Iris pigment epithelial cell (primary cell): ENCODE measurements around the gene SLC6A17.

Source experiments
- DNase-seq: peaks from one replicate; pipeline ENCODE4 v3.0.0-alpha.2; 2011; ENCODE audit warnings: low read depth

SLC6A17 gene

GRCh38 chr1:110205156-110205555 is 54.9 kb downstream of the SLC6A17 start:
- no peak for DNase-seq

GRCh38 chr1:110205591-110206155 is 55.4 kb downstream of the SLC6A17 start:
- DNase-seq: no peak

- no peak for DNase-seq
These were observed 56.1 kb downstream of the SLC6A17 start for GRCh38 chr1:110206261-110206920.

GRCh38 chr1:110207831-110208230 is 57.5 kb downstream of the SLC6A17 start:
- DNase-seq: peak; percentile 35

GRCh38 chr1:110208916-110209645 is 58.8 kb downstream of the SLC6A17 start:
- no peak for DNase-seq

- DNase-seq: peak; percentile 72
These were observed 59.7 kb downstream of the SLC6A17 start, which contains the start of gene KCNC4 for GRCh38 chr1:110209715-110210603. Gene KCNC4 (plus strand): TSS chr1:110210314. CDS start chr1:110211500, 1,186 bp downstream.

GRCh38 chr1:110210604-110211495 is 60.6 kb downstream of the SLC6A17 start:
- DNase-seq: peak; percentile 54

GRCh38 chr1:110211496-110212168 is 61.3 kb downstream of the SLC6A17 start:
- no peak for DNase-seq

- no peak for DNase-seq
These were observed 62.2 kb downstream of the SLC6A17 start for GRCh38 chr1:110212169-110213142.

GRCh38 chr1:110213143-110213540 is 62.8 kb downstream of the SLC6A17 start:
- DNase-seq: no peak

GRCh38 chr1:110214454-110215404 is 64.4 kb downstream of the SLC6A17 start:
- peak; percentile 63 for DNase-seq

GRCh38 chr1:110215621-110216515 is 65.6 kb downstream of the SLC6A17 start:
- DNase-seq: no peak

- DNase-seq: no peak
These were observed 66.7 kb downstream of the SLC6A17 start for GRCh38 chr1:110216844-110217444.

GRCh38 chr1:110218137-110218536 is 67.8 kb downstream of the SLC6A17 start:
- no peak for DNase-seq

- DNase-seq: no peak
These were observed 68.4 kb downstream of the SLC6A17 start for GRCh38 chr1:110218739-110219138.

- DNase-seq: no peak
These were observed 70.0 kb downstream of the SLC6A17 start for GRCh38 chr1:110220324-110220723.

GRCh38 chr1:110221119-110221518 is 70.8 kb downstream of the SLC6A17 start:
- no peak for DNase-seq
